HK-2 (cell line): ENCODE data around the gene FGF13.

Source experiments
- DNase-seq: peaks from one replicate; pipeline ENCODE4 v3.0.0-alpha.2; 2018; ENCODE audit not compliant: unreplicated experiment

FGF13 gene

GRCh38 chrX:138664016-138664415 is 47.5 kb downstream of the FGF13 start:
- no peak for DNase-seq

GRCh38 chrX:138651494-138651893 is 60.0 kb downstream of the FGF13 start:
- no peak for DNase-seq

- DNase-seq, result no peak
Measured at GRCh38 chrX:138648568-138648967, 62.9 kb downstream of the FGF13 start.

GRCh38 chrX:138638996-138639395 is 72.5 kb downstream of the FGF13 start:
- no peak for DNase-seq
